Lower leg skin (tissue), 4 donors: ENCODE results near the gene MBOAT7. TPM values are rescaled to one million over a fixed set of nuclear protein-coding genes. Genes with fewer than 3 reads are reported as not detected.

Source experiments
- DNase-seq, 2 donors: peaks; one replicate each; pipeline ENCODE4 v3.0.0-alpha.2; 2019; ENCODE audit warnings: low spot score in 2 of 2
- H3K4me3 ChIP-seq: fragments of 200-600 bp; sonication (generic); 2 replicates; pipeline ENCODE4 v1.5.1; 2017; ENCODE audit warnings: mild to moderate bottlenecking, low read depth; ENCODE audit not compliant: poor library complexity, severe bottlenecking
- CTCF ChIP-seq, 3 donors: fragments of 450-650 bp; IDR thresholded peaks; one replicate each; pipeline ENCODE4 v1.5.1; 2016; ENCODE audit warnings: antibody characterized with exemption in 3 of 3, mild to moderate bottlenecking in 3 of 3, moderate library complexity in 2 of 3
- POLR2A ChIP-seq, 2 donors: fragments of 450-650 bp; IDR thresholded peaks; one replicate each; pipeline ENCODE4 v1.6.1; 2016 to 2017; ENCODE audit warnings: antibody characterized with exemption in 2 of 2, mild to moderate bottlenecking in 1 of 2, moderate library complexity in 1 of 2
- WGBS, 2 donors: methylation state at CpG; one replicate each; pipeline ENCODE4 v1.1.5; 2018; 5-methylcytosine and 5-hydroxymethylcytosine counted together
- intact Hi-C: fragments of 100-400 bp; cut with DNase I; formaldehyde crosslinking; loops from one replicate; pipeline ENCODE4 v1.15.0; 2023; ENCODE audit warnings: low total_unique reads
- total RNA-seq, 4 donors: library from RNA; depleted of rRNA; stranded (reverse); fragments of >200 nt; gene quantifications; one replicate each; pipeline ENCODE4 v1.1.0, GENCODE V29; 2016

MBOAT7 gene
- total RNA-seq, 4 donors from 2014 or later: 57.4 to 117 (median 62.2) TPM

- DNase-seq: no peak
- 77 to 79% methylated on average over 12 of the region's 12 CpGs for WGBS, 2 donors
These were observed 21.9 kb upstream of the MBOAT7 start for GRCh38 chr19:54211235-54211634.

GRCh38 chr19:54209811-54210494 is 20.6 kb upstream of the MBOAT7 start:
- no peak overlapping the region for H3K4me3 ChIP-seq
- 41 to 51% methylated on average over 10 of the region's 10 CpGs for WGBS, 2 donors
- peak; percentile 85 to 95 for DNase-seq
- intact Hi-C loops: no loop called here
- TF ChIP-seq CTCF (IDR thresholded peaks at IDR 0.05) (no peak), POLR2A (IDR thresholded peaks at IDR 0.05) (no peak)

More at GRCh38 chr19:54211235-54211634, 21.9 kb upstream of the MBOAT7 start:
- no peak overlapping the region for H3K4me3 ChIP-seq
- TF ChIP-seq POLR2A (IDR thresholded peaks at IDR 0.05) (no peak), CTCF (IDR thresholded peaks at IDR 0.05) (no peak)
- intact Hi-C loops: no loop called here

DNA sequence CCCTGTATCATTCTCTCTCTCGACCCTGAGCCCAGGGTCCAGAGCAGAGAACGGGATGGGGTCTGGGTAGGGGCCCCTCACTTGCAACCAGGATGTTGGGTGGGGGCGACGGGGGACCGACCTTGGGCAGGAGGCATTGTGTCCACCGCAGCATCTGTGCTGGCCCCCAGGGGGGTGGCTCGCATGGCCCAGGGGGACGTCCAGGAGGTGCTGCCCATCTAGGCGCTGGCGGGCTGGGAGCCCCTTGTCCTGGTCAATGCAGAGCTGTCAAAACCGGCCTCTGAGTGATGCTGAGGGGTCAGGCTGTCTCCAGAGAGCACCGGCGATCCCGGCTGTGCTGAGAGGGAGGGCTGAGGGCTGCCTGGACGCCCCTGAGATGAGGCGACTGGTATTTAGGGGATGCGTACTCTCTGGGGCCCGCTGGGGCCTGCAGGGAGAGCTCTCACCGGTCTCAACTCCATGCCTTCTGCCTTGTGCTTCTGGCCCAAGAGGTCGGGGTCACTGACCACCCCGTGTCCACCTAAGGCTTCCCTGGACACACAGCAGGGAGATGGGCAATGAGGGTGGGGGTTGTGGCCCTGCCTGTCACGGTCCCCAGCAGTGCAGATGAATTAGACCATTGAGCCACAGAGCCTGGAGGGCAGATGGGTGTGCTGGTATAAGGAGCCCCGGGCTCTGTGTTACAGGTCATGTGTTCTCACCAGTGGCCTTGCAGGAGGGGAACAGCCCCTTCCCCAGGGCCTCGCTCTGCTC is 19.9 kb upstream of the MBOAT7 start:
- WGBS, 2 donors: 62 to 71% methylated on average over 15 to 19 of the region's 24 CpGs
- intact Hi-C loops: no loop called here
- H3K4me3 ChIP-seq: no peak overlapping the region
- no peak for TF ChIP-seq CTCF (IDR thresholded peaks at IDR 0.05)
- no peak for TF ChIP-seq POLR2A (IDR thresholded peaks at IDR 0.05)
- DNase-seq: no peak

DNA sequence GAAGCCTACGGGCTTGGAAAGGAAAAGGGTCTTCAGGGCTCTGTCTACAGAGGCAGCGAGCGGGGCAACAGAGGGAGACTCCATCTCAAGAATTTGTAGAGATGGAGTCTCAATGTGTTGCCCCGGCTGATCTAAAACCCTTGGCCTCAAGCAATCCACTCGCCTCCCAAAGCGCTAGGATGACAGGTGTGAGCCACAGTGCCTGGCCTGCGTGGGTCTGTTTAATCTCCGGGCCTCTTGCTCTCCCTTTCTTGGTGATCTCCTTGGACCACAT is 19.3 kb upstream of the MBOAT7 start:
- TF ChIP-seq POLR2A (IDR thresholded peaks at IDR 0.05) (no peak), CTCF (IDR thresholded peaks at IDR 0.05) (no peak)
- 70 to 72% methylated on average over 8 of the region's 8 CpGs for WGBS, 2 donors
- DNase-seq: no peak
- H3K4me3 ChIP-seq: no peak overlapping the region
- intact Hi-C loops: no loop called here

GRCh38 chr19:54207983-54208783 is 18.8 kb upstream of the MBOAT7 start:
- intact Hi-C loops: no loop called here
- H3K4me3 ChIP-seq: no peak overlapping the region
- TF ChIP-seq POLR2A (IDR thresholded peaks at IDR 0.05) (no peak), CTCF (IDR thresholded peaks at IDR 0.05) (no peak)
- 70 to 71% methylated on average over 18 of the region's 18 CpGs for WGBS, 2 donors
- peak; percentile 79 to 90 for DNase-seq
